Measurements from ENCODE around the gene TXNDC2. TPM values are rescaled to one million over a fixed set of nuclear protein-coding genes. Genes with fewer than 3 reads are reported as not detected.

Gene TXNDC2
- total and polyA plus RNA-seq, 10 of the 15 experiments (the other 5 are each of a cell fraction or from before 2014, with no cell fraction given), result 0.04 to 0.07 (median 0.06) TPM; not detected in 7

- ChIA-PET RAD21 (ENCODE audit: unreplicated experiment) (no interaction called here), POLR2A (no interaction called here), SMC1A (ENCODE audit: uncharacterized antibody, unreplicated experiment) (no interaction called here), CTCF (no interaction called here)
- Histone ChIP-seq H3K27ac (ENCODE audit: control insufficient read depth, insufficient read depth) (no peak overlapping the region), H3K4me2 (ENCODE audit: control insufficient read depth, insufficient read depth) (no peak overlapping the region), H3K27me3 (replicated peaks in 1 of 2; ENCODE audit: control insufficient read depth in 2 of 2, insufficient read depth in 2 of 2, low read length in 1 of 2) (no peaks in the 10 kb centered on the region; a peak in 1 of 4 replicates), H4K20me1 (ENCODE audit: control insufficient read depth, insufficient read depth) (no peaks in the 10 kb centered on the region), H3K36me3 (ENCODE audit: control insufficient read depth in 2 of 2, insufficient read depth in 2 of 2, low read length in 1 of 2) (no peaks in the 10 kb centered on the region), H3K4me3 (no peak overlapping the region), H3K4me1 (ENCODE audit: control insufficient read depth, insufficient read depth, low read length) (peaks cover 9% of the 10 kb centered on the region), H3K9me3 (replicated peaks; ENCODE audit: control insufficient read depth, insufficient read depth, low read length) (no peaks in the 10 kb centered on the region; the same call in 2 of the 3 replicates), H2AFZ (ENCODE audit: control insufficient read depth, low read depth, low read length) (no peak overlapping the region), H3K9ac (ENCODE audit: control insufficient read depth, insufficient read depth, low read length) (no peak overlapping the region), H3K79me2 (ENCODE audit: control insufficient read depth, insufficient read depth, low read length) (no peaks in the 10 kb centered on the region)
- WGBS (ENCODE audit: insufficient coverage, insufficient replicate concordance, low lambda C conversion rate, missing lambda C conversion rate), result 87% methylated on average over 1 of the region's 1 CpG
- ATAC-seq, result no peak
- no TSS peak for BruUV-seq (replicated peaks)
- intact Hi-C loops (cut with micrococcal nuclease; ENCODE audit: unreplicated experiment), result loop anchor here (10.0 kb wide), 1 partner anchor 70 kb away; no protein-coding TSS in a partner anchor
- FAIRE-seq, result no peak
- in situ Hi-C loops (cut with MboI), result no loop called here
- no peak for DNase-seq (ENCODE audit: low read depth, low spot score)
- TF ChIP-seq TBL1XR1 (IDR thresholded peaks at IDR 0.05; ENCODE audit: low read depth, low read length), result no peak
- no peak for TF ChIP-seq BRCA1 (IDR thresholded peaks at IDR 0.05; ENCODE audit: low read depth, low read length)
- TF ChIP-seq CBX5 (IDR thresholded peaks at IDR 0.05; ENCODE audit: low read depth), result no peak
- no peak for TF ChIP-seq ATF3 (IDR thresholded peaks at IDR 0.05; ENCODE audit: borderline replicate concordance, extremely low read depth, low read depth, low read length)
- no peak for TF ChIP-seq CEBPB (IDR thresholded peaks at IDR 0.05; ENCODE audit: borderline replicate concordance in 1 of 2, low read depth in 2 of 2, low read length in 2 of 2)
- TF ChIP-seq SUPT20H (IDR thresholded peaks at IDR 0.05; ENCODE audit: borderline replicate concordance, control insufficient read depth, low read depth, low read length), result no peak
- TF ChIP-seq BCLAF1 (IDR thresholded peaks at IDR 0.05), result no peak
- no peak for TF ChIP-seq KLF5 (IDR thresholded peaks at IDR 0.05; ENCODE audit: partially characterized antibody)
- TF ChIP-seq PAX5 (IDR thresholded peaks at IDR 0.05; ENCODE audit: borderline replicate concordance, low read depth, low read length), result no peak
- TF ChIP-seq REST (IDR thresholded peaks at IDR 0.05; ENCODE audit: low read depth, low read length), result no peak
- no peak for TF ChIP-seq ATF7 (IDR thresholded peaks at IDR 0.05; ENCODE audit: low read depth)
- no peak for TF ChIP-seq TCF7 (IDR thresholded peaks at IDR 0.05; ENCODE audit: borderline replicate concordance)
- TF ChIP-seq SREBF2 (IDR thresholded peaks at IDR 0.05; ENCODE audit: low read length), result no peak
- TF ChIP-seq ZZZ3 (IDR thresholded peaks at IDR 0.05; ENCODE audit: control insufficient read depth, insufficient read length, low read depth), result no peak
- no peak for TF ChIP-seq ZNF622 (IDR thresholded peaks at IDR 0.05)
- no peak for TF ChIP-seq KDM1A (IDR thresholded peaks at IDR 0.05; ENCODE audit: borderline replicate concordance)
- no peak for TF ChIP-seq ASH2L (IDR thresholded peaks at IDR 0.05; ENCODE audit: borderline replicate concordance, low read depth)
- no peak for TF ChIP-seq MEF2A (IDR thresholded peaks at IDR 0.05; ENCODE audit: insufficient read depth, low read depth, low read length)
Observed at GRCh38 chr18:9874728-9875127, 11.0 kb upstream of the TXNDC2 start.
